Hepatocyte (in vitro differentiated cells): ENCODE measurements around the gene RRH.

Experiments
- CTCF ChIP-seq: fragments of 200-600 bp; sonication (generic); IDR thresholded peaks from 2 replicates; pipeline ENCODE4 v1.5.1; 2016; ENCODE audit warnings: antibody characterized with exemption, mild to moderate bottlenecking; ENCODE audit not compliant: poor library complexity
- EZH2 ChIP-seq: fragments of 200-600 bp; sonication (generic); IDR thresholded peaks from 2 replicates; pipeline ENCODE4 v1.6.1; 2016; ENCODE audit warnings: antibody characterized with exemption, mild to moderate bottlenecking, borderline replicate concordance
- EZH2phosphoT487 ChIP-seq: fragments of 200-600 bp; sonication (generic); IDR thresholded peaks from one replicate; pipeline ENCODE4 v1.6.1; 2018; ENCODE audit warnings: antibody characterized with exemption, mild to moderate bottlenecking, low read depth, moderate library complexity; ENCODE audit not compliant: unreplicated experiment, severe bottlenecking

GRCh38 chr4:109887071-109887470, 59.3 kb downstream of the RRH start:
- no peak for TF ChIP-seq CTCF
- TF ChIP-seq EZH2 = no peak
- TF ChIP-seq EZH2phosphoT487 = no peak
